Activated CD8-positive, alpha-beta memory T cell treated with anti-CD3 and anti-CD28 coated beads, Interleukin-2, amount 50 U/mL, for 1 hour (primary cell): ENCODE data around the gene ARHGDIA.

Experiments used
- DNase-seq: peaks from one replicate; pipeline ENCODE4 v3.0.0-alpha.2; 2020; ENCODE audit errors: extremely low read depth

The ARHGDIA gene

GRCh38 chr17:81865358-81865732 lies 5.8 kb downstream of the ARHGDIA start:
- no peak for DNase-seq

GRCh38 chr17:81863833-81864768 lies 7.0 kb downstream of the ARHGDIA start:
- no peak for DNase-seq

GRCh38 chr17:81863123-81863675 lies 7.9 kb downstream of the ARHGDIA start:
- no peak for DNase-seq

- peak; percentile 98 for DNase-seq
Observed at GRCh38 chr17:81860756-81861568, 10.2 kb downstream of the ARHGDIA start.

GRCh38 chr17:81859906-81860755 lies 11.0 kb downstream of the ARHGDIA start, which contains the start of gene P4HB:
Gene P4HB, minus strand, starts transcription at chr17:81860535. Its CDS starts 64 bp downstream, at chr17:81860471.
- DNase-seq = no peak

GRCh38 chr17:81858967-81859905 lies 11.9 kb downstream of the ARHGDIA start:
- DNase-seq = no peak

- no peak for DNase-seq
Observed at GRCh38 chr17:81858170-81858966, 12.8 kb downstream of the ARHGDIA start.

- DNase-seq = no peak
Observed at GRCh38 chr17:81854974-81855774, 16.0 kb downstream of the ARHGDIA start.

- no peak for DNase-seq
Observed at GRCh38 chr17:81852237-81852636, 18.9 kb downstream of the ARHGDIA start.

GRCh38 chr17:81851423-81851822 lies 19.7 kb downstream of the ARHGDIA start:
- no peak for DNase-seq

- DNase-seq = no peak
Observed at GRCh38 chr17:81849457-81849856, 21.7 kb downstream of the ARHGDIA start.

GRCh38 chr17:81846743-81847689 lies 24.1 kb downstream of the ARHGDIA start:
- DNase-seq = no peak

- no peak for DNase-seq
Observed at GRCh38 chr17:81845881-81846742, 25.0 kb downstream of the ARHGDIA start.

GRCh38 chr17:81845361-81845760 lies 25.8 kb downstream of the ARHGDIA start:
- DNase-seq = no peak

GRCh38 chr17:81844887-81845286 lies 26.2 kb downstream of the ARHGDIA start:
- no peak for DNase-seq

- DNase-seq = no peak
Observed at GRCh38 chr17:81844327-81844851, 26.7 kb downstream of the ARHGDIA start.
